ENCODE results near the gene NR2C2AP. TPM values are rescaled to one million over a fixed set of nuclear protein-coding genes. Genes with fewer than 3 reads are reported as not detected.

NR2C2AP gene
- total and polyA plus RNA-seq, 2 of the 4 experiments (the other 2 are of a cell fraction), result 5.4 to 9.0 TPM

- Histone ChIP-seq H3K4ac (ENCODE audit: low read depth, low read length) (peak overlapping the region; percentile 98), H3K4me3 (ENCODE audit: insufficient read depth, low read depth, low read length) (no peak overlapping the region), H3K27me3 (ENCODE audit: control insufficient read depth, insufficient read depth, low read length) (no peaks in the 10 kb centered on the region), H4K8ac (ENCODE audit: low read depth in 2 of 2, low read length in 2 of 2) (peak overlapping the region; percentile 92 to 97), H4K91ac (ENCODE audit: insufficient read depth, low read depth, low read length) (peak overlapping the region; percentile 99), H2BK20ac (ENCODE audit: low read depth, low read length) (peak overlapping the region; percentile 96), H3K79me1 (ENCODE audit: low read depth in 1 of 2, low read length in 2 of 2) (no peaks in the 10 kb centered on the region), H2BK5ac (ENCODE audit: low read depth, low read length, poor library complexity, severe bottlenecking) (peak overlapping the region; percentile 69), H3K4me1 (ENCODE audit: control insufficient read depth, insufficient read depth, low read length) (peaks cover 24% of the 10 kb centered on the region), H3K23ac (ENCODE audit: low read depth, low read length) (peak overlapping the region; percentile 91), H4K20me1 (ENCODE audit: insufficient read depth, low read length) (no peaks in the 10 kb centered on the region; the same call in 1 of the 2 replicates), H2BK120ac (ENCODE audit: low read depth, low read length) (peak overlapping the region; percentile 99), H3K36me3 (ENCODE audit: control insufficient read depth, insufficient read depth, low read length) (peaks cover 5% of the 10 kb centered on the region; the same call in 1 of the 2 replicates), H2BK15ac (ENCODE audit: low read depth, low read length) (peak overlapping the region; percentile 97), H3K9me3 (ENCODE audit: control insufficient read depth, insufficient read depth, low read length) (no peaks in the 10 kb centered on the region), H2AFZ (replicated peaks; ENCODE audit: low read length, poor library complexity) (peak overlapping the region; percentile 39), H3K14ac (replicated peaks; ENCODE audit: low read depth, low read length) (peak overlapping the region; percentile 96), H3K9me1 (ENCODE audit: insufficient read depth, low read length) (peaks cover 11% of the 10 kb centered on the region), H3K27ac (ENCODE audit: insufficient read depth, low read length) (peak overlapping the region; percentile 80), H2AK5ac (ENCODE audit: low read depth, low read length) (peak overlapping the region; percentile 98), H3K18ac (ENCODE audit: low read depth, low read length) (peak overlapping the region; percentile 95), H4K5ac (ENCODE audit: low read depth, low read length) (peak overlapping the region; percentile 98), H3K56ac (ENCODE audit: extremely low read depth, insufficient read depth, low read length) (peak overlapping the region; percentile 63; the same call in 1 of the 2 replicates), H3K9ac (ENCODE audit: low read depth, low read length) (peak overlapping the region; percentile 68), H2AK9ac (replicated peaks; ENCODE audit: low read depth, low read length, poor library complexity) (peak overlapping the region; percentile 96), H3K4me2 (ENCODE audit: low read depth, low read length) (peak overlapping the region; percentile 66)
- ATAC-seq (ENCODE audit: low read depth), result peak; percentile 86
- CTCF ChIA-PET, result no interaction called here
- WGBS, 2 experiments (ENCODE audit: extremely low coverage in 2 of 2, insufficient read length in 1 of 2), result 46% methylated on average over 4 of the region's 8 CpGs; no CpG with 5 or more reads in 1 of the 2 experiments
- DNase-seq, result peak; percentile 78
- no TSS peak for BruUV-seq (replicated peaks)
- in situ Hi-C loops (cut with MboI; ENCODE audit: low sequenced_read_pairs), result no loop called here
- TF ChIP-seq RFX5 (IDR thresholded peaks at IDR 0.05; ENCODE audit: low read depth, low read length) (no peak), MAZ (IDR thresholded peaks at IDR 0.05; ENCODE audit: borderline replicate concordance, low read depth, low read length) (peak; percentile 96; the same call in 1 of the 2 replicates), CEBPB (IDR thresholded peaks at IDR 0.05; ENCODE audit: low read depth, low read length) (peak; percentile 97), BHLHE40 (IDR thresholded peaks at IDR 0.05; ENCODE audit: low read depth, low read length) (peak; percentile 18; the same call in 1 of the 2 replicates)
- intact Hi-C loops (cut with micrococcal nuclease), result loop anchor here (10.0 kb wide), 1 partner anchor 107 kb away; the partner anchor contains the start of gene SLC25A42
- POLR2A ChIA-PET (ENCODE audit: unreplicated experiment), result no interaction called here
- dilution Hi-C loops (cut with HindIII; ENCODE audit: low sequenced_read_pairs, unreplicated experiment), result no loop called here
Measured at GRCh38 chr19:19171821-19172532, 31.2 kb downstream of the NR2C2AP start.

Data from IMR-90 (cell line).